Subcutaneous abdominal adipose tissue (tissue), 5 donors: ENCODE measurements around the gene SNRNP40.

Source experiments
- H3K27ac ChIP-seq: one replicate; pipeline ENCODE4 v1.7.0; 2013; ENCODE audit warnings: low read depth, mild to moderate bottlenecking, inconsistent platforms, low read length, moderate library complexity
- H3K27me3 ChIP-seq, 5 donors: one replicate each; pipeline ENCODE4 v1.7.0; 2013; ENCODE audit warnings: low read length in 5 of 5, inconsistent platforms in 1 of 5; ENCODE audit not compliant: control insufficient read depth in 5 of 5, insufficient read depth in 4 of 5
- H3K36me3 ChIP-seq, 5 donors: one replicate each; pipeline ENCODE4 v1.7.0; 2013; ENCODE audit warnings: low read length in 5 of 5; ENCODE audit not compliant: control insufficient read depth in 5 of 5, insufficient read depth in 5 of 5
- H3K4me1 ChIP-seq, 5 donors: one replicate each; pipeline ENCODE4 v1.7.0; 2013; ENCODE audit warnings: low read length in 5 of 5, mild to moderate bottlenecking in 3 of 5, moderate library complexity in 1 of 5; ENCODE audit not compliant: control insufficient read depth in 5 of 5, insufficient read depth in 5 of 5
- H3K4me3 ChIP-seq, 5 donors: one replicate each; pipeline ENCODE4 v1.7.0; 2013; ENCODE audit warnings: low read length in 5 of 5, low read depth in 1 of 5
- H3K9ac ChIP-seq, 5 donors: one replicate each; pipeline ENCODE4 v1.7.0; 2013; ENCODE audit warnings: low read length in 5 of 5, mild to moderate bottlenecking in 4 of 5, moderate library complexity in 3 of 5
- H3K9me3 ChIP-seq, 5 donors: one replicate each; pipeline ENCODE4 v1.7.0; 2013; ENCODE audit warnings: low read length in 5 of 5; ENCODE audit not compliant: control insufficient read depth in 5 of 5
- donor health status: healthy.
- donor health status: healthy.
- donor health status: healthy.
- donor health status: healthy.
- donor health status: healthy.

SNRNP40 gene

GRCh38 chr1:31221072-31221471, 75.5 kb downstream of the SNRNP40 start:
- H3K27ac ChIP-seq, result no peak overlapping the region
- peaks cover 0 to 2% (median 1%) of the 10 kb centered on the region in 5 donors for H3K4me1 ChIP-seq
- H3K9me3 ChIP-seq, result no peaks in the 10 kb centered on the region
- no peak overlapping the region for H3K4me3 ChIP-seq
- no peak overlapping the region for H3K9ac ChIP-seq
- peaks cover 3 to 17% (median 9%) of the 10 kb centered on the region in 5 donors for H3K27me3 ChIP-seq
- H3K36me3 ChIP-seq, result no peaks in the 10 kb centered on the region

- Histone ChIP-seq H3K9me3 (no peaks in the 10 kb centered on the region), H3K4me1 (peaks cover 0 to 4% (median 4%) of the 10 kb centered on the region in 5 donors), H3K27me3 (peaks cover 0 to 30% (median 12%) of the 10 kb centered on the region in 5 donors), H3K27ac (no peak overlapping the region), H3K4me3 (no peak overlapping the region), H3K9ac (no peak overlapping the region), H3K36me3 (no peaks in the 10 kb centered on the region)
Observed at GRCh38 chr1:31219489-31219888, 77.1 kb downstream of the SNRNP40 start.

GRCh38 chr1:31218705-31219104, 77.9 kb downstream of the SNRNP40 start:
- H3K4me3 ChIP-seq, result no peak overlapping the region
- no peaks in the 10 kb centered on the region for H3K36me3 ChIP-seq
- no peaks in the 10 kb centered on the region for H3K9me3 ChIP-seq
- no peak overlapping the region for H3K9ac ChIP-seq
- H3K4me1 ChIP-seq, result peaks cover 0 to 4% (median 4%) of the 10 kb centered on the region in 5 donors
- H3K27me3 ChIP-seq, result peaks cover 0 to 24% (median 12%) of the 10 kb centered on the region in 5 donors
- H3K27ac ChIP-seq, result no peak overlapping the region

GRCh38 chr1:31216016-31216415, 80.6 kb downstream of the SNRNP40 start:
- H3K4me1 ChIP-seq, result peaks cover 0 to 4% (median 4%) of the 10 kb centered on the region in 5 donors
- H3K9ac ChIP-seq, result no peak overlapping the region
- no peak overlapping the region for H3K4me3 ChIP-seq
- peaks cover 0 to 5% (median 0%) of the 10 kb centered on the region in 5 donors for H3K9me3 ChIP-seq
- H3K27me3 ChIP-seq, result peaks cover 0 to 19% (median 12%) of the 10 kb centered on the region in 5 donors
- no peaks in the 10 kb centered on the region for H3K36me3 ChIP-seq
- no peak overlapping the region for H3K27ac ChIP-seq

GRCh38 chr1:31215065-31215570, 81.5 kb downstream of the SNRNP40 start:
- H3K36me3 ChIP-seq, result no peaks in the 10 kb centered on the region
- H3K4me3 ChIP-seq, result no peak overlapping the region
- peaks cover 0 to 18% (median 12%) of the 10 kb centered on the region in 5 donors for H3K27me3 ChIP-seq
- peaks cover 0 to 8% (median 0%) of the 10 kb centered on the region in 5 donors for H3K9me3 ChIP-seq
- no peak overlapping the region for H3K27ac ChIP-seq
- peaks cover 0 to 4% (median 4%) of the 10 kb centered on the region in 5 donors for H3K4me1 ChIP-seq
- no peak overlapping the region for H3K9ac ChIP-seq

- peaks cover 0 to 18% (median 12%) of the 10 kb centered on the region in 5 donors for H3K27me3 ChIP-seq
- no peak overlapping the region for H3K9ac ChIP-seq
- H3K36me3 ChIP-seq, result no peaks in the 10 kb centered on the region
- H3K4me1 ChIP-seq, result peaks cover 0 to 4% (median 4%) of the 10 kb centered on the region in 5 donors
- H3K4me3 ChIP-seq, result no peak overlapping the region
- H3K27ac ChIP-seq, result no peak overlapping the region
- peaks cover 0 to 8% (median 0%) of the 10 kb centered on the region in 5 donors for H3K9me3 ChIP-seq
Observed at GRCh38 chr1:31214316-31215064, 82.1 kb downstream of the SNRNP40 start.
